Lung (tissue), 12 donors: ENCODE data around the gene GGPS1. TPM values are rescaled to one million over a fixed set of nuclear protein-coding genes. Genes with fewer than 3 reads are reported as not detected.

Source experiments
- ATAC-seq: fragments of 200-7000 bp; cut with Tn5 transposase; one replicate; pipeline ENCODE4 v1.9.1; 2020; ENCODE audit warnings: moderate number of reproducible peaks; ENCODE audit not compliant: insufficient read depth, low FRiP score
- DNase-seq, 3 donors: peaks; one replicate each; pipeline ENCODE4 v3.0.0-alpha.2; 2013 to 2017
- H3K27ac ChIP-seq, 2 donors: one replicate each; pipeline ENCODE4 v1.5.1; 2013; ENCODE audit warnings: mild to moderate bottlenecking in 2 of 2, moderate library complexity in 2 of 2, control low read depth in 1 of 2, inconsistent platforms in 1 of 2, low read depth in 1 of 2, low read length in 1 of 2
- H3K27me3 ChIP-seq, 3 donors: one replicate each; pipeline ENCODE4 v1.5.1; 2013; ENCODE audit warnings: low read length in 2 of 3; ENCODE audit not compliant: control insufficient read depth in 3 of 3, insufficient read depth in 3 of 3
- H3K36me3 ChIP-seq, 4 donors: one replicate each; pipeline ENCODE4 v1.5.1; 2013; ENCODE audit warnings: low read length in 4 of 4, mild to moderate bottlenecking in 1 of 4, moderate library complexity in 1 of 4; ENCODE audit not compliant: control insufficient read depth in 4 of 4, insufficient read depth in 4 of 4
- H3K4me1 ChIP-seq, 5 donors: one replicate each; pipeline ENCODE4 v1.5.1; 2013; ENCODE audit warnings: low read length in 5 of 5, mild to moderate bottlenecking in 2 of 5, moderate library complexity in 1 of 5; ENCODE audit not compliant: control insufficient read depth in 5 of 5, insufficient read depth in 5 of 5
- H3K4me3 ChIP-seq: one replicate; pipeline ENCODE4 v1.5.1; 2013; ENCODE audit warnings: mild to moderate bottlenecking, control low read depth, moderate library complexity
- H3K9ac ChIP-seq, 2 donors: one replicate each; pipeline ENCODE4 v1.5.1; 2013; ENCODE audit warnings: low read length in 2 of 2, control low read depth in 1 of 2; ENCODE audit not compliant: insufficient read depth in 1 of 2
- H3K9me3 ChIP-seq, 4 donors: one replicate each; pipeline ENCODE4 v1.5.1; 2013; ENCODE audit warnings: low read length in 3 of 4, mild to moderate bottlenecking in 1 of 4, moderate library complexity in 1 of 4; ENCODE audit not compliant: control insufficient read depth in 4 of 4, insufficient read depth in 3 of 4
- WGBS, 2 donors: extraction: QIAGEN DNeasy Blood & Tissue Kit; methylation state at CpG; one replicate each; pipeline ENCODE4 v1.1.7; 2013; 5-methylcytosine and 5-hydroxymethylcytosine counted together
- polyA plus RNA-seq, 2 donors: library from polyadenylated mRNA; stranded (reverse); fragments of 200-250 nt; gene quantifications; one replicate each; pipeline ENCODE4 v1.2.1, GENCODE V29; 2013
- total RNA-seq, 2 donors: library from RNA; depleted of rRNA in 1 of 2; stranded (reverse); fragments of >200 nt in 1 of 2; gene quantifications; one replicate each; pipeline ENCODE4 v1.2.1, GENCODE V29; 2014 to 2021
- TF ChIP-seq, protein P1 (sequence below): IDR thresholded peaks from 2 replicates; pipeline ENCODE4 v1.5.1; 2012; ENCODE audit warnings: mild to moderate bottlenecking; ENCODE audit errors: control extremely low read depth, extremely low read depth
- donor health status: control.
- donor health status: control.
- donor health status: Bipolar disorder and iron deficiency.
- donor health status: healthy.
- donor health status: DM: yes; HTN: yes; CAD: no.

Gene GGPS1
- total and polyA plus RNA-seq, 4 donors: 16.3 to 34.0 (median 26.3) TPM

GRCh38 chr1:235287208-235287882 lies 41.0 kb upstream of the GGPS1 start:
- Histone ChIP-seq H3K9me3 (no peaks in the 10 kb centered on the region), H3K4me3 (no peak overlapping the region), H3K36me3 (no peaks in the 10 kb centered on the region), H3K27ac (no peak overlapping the region), H3K27me3 (no peaks in the 10 kb centered on the region), H3K4me1 (peaks cover 0 to 15% (median 0%) of the 10 kb centered on the region in 5 donors), H3K9ac (no peak overlapping the region)
- 88 to 93% methylated on average over 4 of the region's 4 CpGs for WGBS, 2 donors
- TF ChIP-seq, protein P1, sequence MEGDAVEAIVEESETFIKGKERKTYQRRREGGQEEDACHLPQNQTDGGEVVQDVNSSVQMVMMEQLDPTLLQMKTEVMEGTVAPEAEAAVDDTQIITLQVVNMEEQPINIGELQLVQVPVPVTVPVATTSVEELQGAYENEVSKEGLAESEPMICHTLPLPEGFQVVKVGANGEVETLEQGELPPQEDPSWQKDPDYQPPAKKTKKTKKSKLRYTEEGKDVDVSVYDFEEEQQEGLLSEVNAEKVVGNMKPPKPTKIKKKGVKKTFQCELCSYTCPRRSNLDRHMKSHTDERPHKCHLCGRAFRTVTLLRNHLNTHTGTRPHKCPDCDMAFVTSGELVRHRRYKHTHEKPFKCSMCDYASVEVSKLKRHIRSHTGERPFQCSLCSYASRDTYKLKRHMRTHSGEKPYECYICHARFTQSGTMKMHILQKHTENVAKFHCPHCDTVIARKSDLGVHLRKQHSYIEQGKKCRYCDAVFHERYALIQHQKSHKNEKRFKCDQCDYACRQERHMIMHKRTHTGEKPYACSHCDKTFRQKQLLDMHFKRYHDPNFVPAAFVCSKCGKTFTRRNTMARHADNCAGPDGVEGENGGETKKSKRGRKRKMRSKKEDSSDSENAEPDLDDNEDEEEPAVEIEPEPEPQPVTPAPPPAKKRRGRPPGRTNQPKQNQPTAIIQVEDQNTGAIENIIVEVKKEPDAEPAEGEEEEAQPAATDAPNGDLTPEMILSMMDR: no peak
- ATAC-seq (no peak), DNase-seq (no peak)

DNA sequence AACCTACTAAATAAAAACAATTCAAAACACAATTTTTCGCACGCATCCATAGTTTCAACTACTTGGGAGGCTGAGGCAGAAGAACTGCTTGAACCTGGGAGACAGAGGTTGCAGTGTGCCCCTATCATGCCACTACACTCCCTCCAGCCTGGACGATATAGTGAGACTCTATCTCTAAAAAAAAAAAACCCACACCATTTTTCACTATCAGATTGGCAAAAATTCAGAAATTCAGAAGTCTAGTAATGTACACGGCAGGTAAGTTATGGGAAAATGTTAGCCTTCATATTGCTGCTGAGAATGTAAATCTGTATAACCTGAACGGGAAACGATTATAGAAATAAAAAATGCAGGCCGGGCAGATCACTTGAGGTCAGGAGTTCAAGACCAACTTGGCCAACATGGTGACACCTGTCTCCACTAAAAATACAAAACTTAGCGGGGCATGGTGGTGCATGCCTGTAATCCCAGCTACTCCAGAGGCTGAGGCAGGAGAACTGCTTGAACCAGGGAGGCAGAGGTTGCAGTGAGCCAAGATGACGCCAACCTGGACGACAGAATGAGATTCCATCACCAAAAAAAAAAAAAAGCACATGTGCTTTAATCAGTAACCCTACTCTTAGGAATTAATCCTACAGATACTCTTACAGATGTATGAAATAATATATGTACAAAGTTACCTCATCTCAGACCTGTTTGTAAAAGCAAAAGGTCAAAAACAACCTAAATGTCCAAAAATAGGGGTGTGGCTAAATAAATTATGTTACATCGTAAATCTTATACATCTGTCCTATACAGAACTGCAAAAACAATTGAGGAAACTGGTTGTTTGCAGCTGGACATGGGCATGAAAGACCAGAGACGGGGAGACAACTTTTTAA lies 38.3 kb upstream of the GGPS1 start:
- peaks cover 0 to 15% (median 0%) of the 10 kb centered on the region in 5 donors for H3K4me1 ChIP-seq
- no peaks in the 10 kb centered on the region for H3K36me3 ChIP-seq
- H3K27me3 ChIP-seq: no peaks in the 10 kb centered on the region
- TF ChIP-seq, protein P1: no peak
- H3K4me3 ChIP-seq: no peak overlapping the region
- H3K9me3 ChIP-seq: no peaks in the 10 kb centered on the region
- no peak overlapping the region for H3K9ac ChIP-seq
- no peak overlapping the region for H3K27ac ChIP-seq
- no peak for ATAC-seq
- WGBS, 2 donors: 90 to 91% methylated on average over 12 of the region's 12 CpGs
- DNase-seq: no peak

- TF ChIP-seq, protein P1: no peak
- H3K4me1 ChIP-seq: peaks cover 0 to 13% (median 0%) of the 10 kb centered on the region in 5 donors
- DNase-seq: no peak
- no peaks in the 10 kb centered on the region for H3K9me3 ChIP-seq
- no peaks in the 10 kb centered on the region for H3K27me3 ChIP-seq
- no peak overlapping the region for H3K27ac ChIP-seq
- 90 to 91% methylated on average over 12 of the region's 12 CpGs for WGBS, 2 donors
- H3K4me3 ChIP-seq: no peak overlapping the region
- H3K9ac ChIP-seq: no peak overlapping the region
- no peak for ATAC-seq
- no peaks in the 10 kb centered on the region for H3K36me3 ChIP-seq
Observed at GRCh38 chr1:235290740-235291502, 37.4 kb upstream of the GGPS1 start.
